NAMALWA (cell line): ENCODE data around the gene CCL4.
"Not testable (repeated sequence)": the region's sequence is repeated elsewhere in the genome, so short reads cannot be mapped to it uniquely, and the experiment has no call there.

Source experiments
- DNase-seq: peaks from one replicate; pipeline ENCODE4 v3.0.0-alpha.2; 2015; ENCODE audit warnings: low spot score

CCL4 gene

DNA sequence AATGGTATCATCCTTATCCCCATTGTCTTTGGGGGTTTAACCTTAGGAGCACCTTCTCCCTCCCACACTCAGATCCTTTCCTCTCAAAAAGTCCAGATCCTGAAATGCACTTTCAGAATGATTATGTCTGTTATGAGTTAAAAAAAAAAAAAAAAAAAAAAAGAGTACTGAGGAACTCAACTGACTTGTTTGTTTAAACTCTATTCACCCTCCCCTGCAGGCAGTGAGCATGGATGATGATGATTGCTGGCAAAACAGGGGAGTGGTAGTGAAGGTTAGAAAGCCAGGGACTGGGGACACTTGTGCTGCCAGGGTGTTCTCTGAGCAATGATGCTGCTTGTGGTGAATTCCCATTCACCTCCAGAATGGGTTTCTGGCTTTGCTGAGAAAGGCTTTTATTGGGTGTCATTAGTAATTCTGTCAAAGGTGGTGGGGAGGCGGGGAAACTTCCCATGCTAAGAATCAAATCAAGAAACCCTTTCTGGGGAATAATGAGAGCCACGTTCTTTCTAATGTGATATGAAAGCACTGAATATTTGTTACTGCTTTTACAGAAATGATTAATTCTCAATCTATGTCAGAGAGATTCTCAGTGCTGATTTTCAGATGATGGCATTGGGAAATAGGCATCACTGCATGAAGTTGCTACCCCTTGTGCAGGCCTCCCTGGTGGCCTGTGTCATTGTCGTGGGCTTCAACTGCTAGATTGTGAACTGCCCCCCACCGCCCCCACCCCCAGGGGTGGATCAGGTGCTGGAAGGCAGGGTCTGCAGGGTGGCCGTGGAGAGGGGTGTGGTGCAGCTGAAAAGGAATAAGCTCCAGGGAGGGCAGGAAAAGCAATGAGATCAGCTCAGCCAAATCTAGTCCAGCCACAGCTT lies 14.1 kb downstream of the CCL4 start:
- no peak for DNase-seq

DNA sequence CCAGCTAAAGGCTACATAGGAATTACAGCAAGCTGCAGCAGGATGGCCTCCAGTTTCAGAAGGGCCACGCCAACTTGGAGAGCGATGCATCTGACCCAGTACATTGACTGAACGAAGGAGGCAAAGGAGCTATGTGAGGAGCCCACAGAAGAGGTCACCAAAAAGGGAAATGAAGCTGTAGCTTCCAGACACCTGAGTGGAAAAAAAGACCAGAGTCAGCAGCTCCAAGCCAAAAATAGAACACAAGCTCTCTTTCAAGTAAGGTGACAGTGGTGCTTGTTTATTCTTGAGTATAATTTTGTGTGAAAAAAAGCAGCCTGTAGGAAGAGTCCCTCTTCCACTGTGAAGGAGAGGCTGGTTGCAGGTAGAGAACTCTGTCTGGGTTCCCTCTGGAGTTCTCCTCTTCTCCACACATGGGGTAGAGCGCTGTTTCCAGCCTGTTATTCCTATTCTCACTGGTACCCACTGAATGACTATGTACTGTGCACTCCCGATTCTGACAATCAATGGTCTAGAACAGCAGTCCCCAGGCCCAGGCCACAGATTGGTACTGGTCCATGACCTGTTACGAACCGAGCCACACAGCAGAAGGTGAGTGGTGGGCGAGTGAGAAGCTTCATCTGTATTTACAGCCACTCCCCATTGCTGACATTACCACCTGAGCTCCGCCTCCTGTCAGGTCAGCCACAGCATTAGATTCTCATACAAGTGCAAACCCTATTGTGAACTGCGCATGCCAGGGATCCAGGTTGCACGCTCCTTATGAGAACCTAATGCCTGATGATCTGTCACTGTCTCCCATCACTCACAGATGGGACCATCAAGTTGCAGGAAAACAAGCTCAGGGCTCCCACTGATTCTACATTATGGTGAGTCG lies 15.1 kb downstream of the CCL4 start:
- no peak for DNase-seq

DNA sequence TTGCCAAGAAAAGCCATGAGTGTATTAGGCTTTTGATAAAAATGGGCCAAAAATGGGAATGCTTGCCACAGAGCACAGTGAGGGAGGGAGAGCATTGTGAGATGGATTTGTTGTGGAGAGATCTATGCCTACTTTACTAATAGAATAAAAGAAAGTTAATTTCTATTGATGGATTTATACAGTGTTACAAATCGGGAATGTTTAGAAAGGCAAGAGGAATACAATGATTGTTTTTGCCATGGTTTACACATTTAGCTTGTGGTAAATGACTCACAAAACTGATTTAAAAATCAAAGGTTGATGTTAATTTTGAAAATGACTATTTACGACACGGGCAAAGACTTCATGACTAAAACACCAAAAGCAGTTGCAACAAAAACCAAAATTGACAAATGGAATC lies 16.6 kb downstream of the CCL4 start:
- no peak for DNase-seq

DNA sequence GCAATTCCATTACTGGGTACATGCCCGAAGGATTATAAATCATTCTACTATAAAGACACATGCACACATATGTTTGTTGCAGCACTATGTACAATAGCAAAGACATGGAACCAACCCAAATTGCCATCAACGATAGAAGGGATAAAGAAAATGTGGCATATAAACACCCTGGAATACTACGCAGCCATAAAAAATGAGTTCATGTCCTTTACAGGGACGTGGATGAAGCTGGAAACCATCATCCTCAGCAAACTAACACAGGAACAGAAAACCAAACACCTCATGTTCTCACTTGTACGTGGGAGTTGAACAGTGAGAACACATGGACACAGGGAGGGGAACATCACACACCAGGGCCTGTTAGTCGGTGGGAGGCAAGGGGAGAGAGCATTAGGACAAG lies 17.5 kb downstream of the CCL4 start:
- DNase-seq = not testable (repeated sequence)

DNA sequence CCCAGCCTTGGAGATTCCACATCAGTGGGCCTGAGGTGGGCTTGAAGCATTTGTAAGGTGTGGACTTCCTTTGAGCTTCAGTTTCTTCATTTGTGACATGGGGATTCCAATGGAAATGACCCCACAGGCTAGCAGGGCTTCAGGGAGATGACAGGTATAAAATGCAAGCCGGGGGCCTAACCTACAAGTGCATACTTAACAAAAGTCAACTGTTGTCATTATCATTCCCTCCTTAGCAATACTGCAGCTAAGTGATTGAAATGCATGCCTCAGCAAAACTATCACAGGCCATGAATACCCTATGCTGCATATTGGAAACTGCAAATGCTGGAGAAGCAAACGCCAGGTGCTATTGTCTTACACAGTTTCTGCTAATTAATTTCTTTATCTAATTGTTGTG lies 19.8 kb downstream of the CCL4 start:
- no peak for DNase-seq

DNA sequence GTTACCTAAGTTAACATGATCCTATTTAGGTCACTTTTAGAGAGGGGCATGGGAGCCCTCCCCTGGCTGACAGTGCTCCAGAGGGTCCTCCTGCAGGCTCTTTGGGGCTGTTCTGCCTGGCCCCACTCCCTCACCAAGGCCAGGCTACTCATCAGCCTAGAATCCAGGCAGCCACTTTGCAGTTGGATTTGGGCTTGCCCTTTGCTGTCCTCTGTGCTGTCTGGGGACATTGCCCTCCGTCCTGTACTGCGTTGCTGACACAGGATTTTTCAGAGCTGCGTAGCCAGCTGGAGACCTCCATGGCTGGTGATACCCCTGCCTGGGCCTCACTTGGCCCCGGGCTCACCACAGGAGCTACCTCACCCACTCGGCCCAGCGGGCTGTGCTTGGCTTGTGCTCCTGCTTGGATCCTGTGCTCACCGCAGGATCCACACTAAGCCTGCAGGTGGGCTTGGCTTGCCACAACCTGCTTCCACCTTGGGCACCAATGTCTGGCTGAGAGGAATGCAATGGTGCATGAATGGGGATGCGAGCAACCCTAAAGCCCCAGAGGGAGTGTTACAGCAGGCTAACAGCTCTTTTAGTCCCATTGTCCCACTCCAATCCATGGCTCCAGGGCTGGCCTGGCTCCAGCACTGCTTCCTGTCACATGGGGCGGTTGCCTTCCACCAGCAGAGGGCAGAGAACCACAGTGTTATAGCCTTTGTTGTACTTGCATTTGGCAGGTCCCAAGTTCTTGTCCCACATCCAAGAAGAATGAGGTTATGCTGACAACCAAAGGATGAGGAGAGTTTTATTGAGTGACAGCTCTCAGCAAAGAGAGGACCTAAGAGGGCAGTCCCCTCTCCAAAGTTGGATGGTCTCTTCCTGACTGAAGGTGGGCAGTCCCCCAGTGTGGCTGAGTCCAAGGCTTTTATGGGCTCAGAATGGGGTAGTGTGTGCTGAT lies 21.5 kb downstream of the CCL4 start:
- DNase-seq = peak; percentile 59

DNA sequence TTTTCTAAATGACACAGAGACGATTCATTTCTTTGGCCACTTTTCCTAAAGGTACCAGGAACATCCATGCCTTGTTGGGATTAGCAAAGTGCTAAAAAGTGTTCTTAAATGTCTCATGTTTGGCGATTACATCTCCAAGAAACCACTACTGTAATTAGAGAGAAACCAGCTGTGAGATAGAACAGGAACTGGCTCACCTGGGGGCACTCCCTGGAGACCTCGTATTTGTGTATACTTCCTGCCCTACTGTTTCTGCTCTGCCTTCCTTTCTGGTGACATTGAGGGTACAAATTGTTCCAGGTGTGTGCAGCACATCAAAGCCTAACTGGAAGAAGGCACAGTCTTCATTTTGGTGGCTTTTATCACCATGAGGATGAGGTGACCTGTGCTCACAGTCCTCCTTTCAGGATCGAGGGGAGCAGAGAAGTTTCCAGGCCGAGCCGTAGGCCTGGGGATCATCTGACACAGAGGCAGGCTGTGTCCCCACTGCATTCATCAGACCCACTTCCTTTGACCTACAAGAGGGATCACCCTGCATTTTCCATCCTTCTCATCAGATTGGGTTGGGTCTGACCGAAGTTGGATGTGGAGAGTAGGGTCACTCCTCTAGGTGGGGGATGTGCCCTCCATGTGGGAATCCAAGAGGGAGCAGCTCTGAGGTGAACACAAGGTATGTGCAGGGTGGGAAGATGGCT lies 23.7 kb downstream of the CCL4 start:
- peak; percentile 46 for DNase-seq

DNA sequence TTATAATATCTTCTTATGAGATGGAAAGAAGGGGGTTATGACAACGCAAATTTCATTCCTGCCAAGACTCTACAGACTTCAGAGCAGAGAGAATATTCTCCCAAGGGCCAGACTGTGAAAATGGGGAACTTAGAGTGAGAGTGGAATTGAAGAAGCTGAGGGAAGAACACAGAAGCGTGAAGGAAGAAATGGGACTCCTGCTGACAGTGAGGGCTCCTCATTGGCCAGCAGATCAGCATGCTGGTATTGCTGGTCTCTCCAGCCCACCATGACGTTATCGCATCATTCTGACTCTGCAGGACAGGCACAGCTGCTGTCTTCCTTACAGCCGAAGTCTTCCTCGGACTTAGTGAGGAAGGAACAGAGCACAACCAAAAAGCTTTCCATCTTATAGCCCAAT lies 24.3 kb downstream of the CCL4 start:
- no peak for DNase-seq

DNA sequence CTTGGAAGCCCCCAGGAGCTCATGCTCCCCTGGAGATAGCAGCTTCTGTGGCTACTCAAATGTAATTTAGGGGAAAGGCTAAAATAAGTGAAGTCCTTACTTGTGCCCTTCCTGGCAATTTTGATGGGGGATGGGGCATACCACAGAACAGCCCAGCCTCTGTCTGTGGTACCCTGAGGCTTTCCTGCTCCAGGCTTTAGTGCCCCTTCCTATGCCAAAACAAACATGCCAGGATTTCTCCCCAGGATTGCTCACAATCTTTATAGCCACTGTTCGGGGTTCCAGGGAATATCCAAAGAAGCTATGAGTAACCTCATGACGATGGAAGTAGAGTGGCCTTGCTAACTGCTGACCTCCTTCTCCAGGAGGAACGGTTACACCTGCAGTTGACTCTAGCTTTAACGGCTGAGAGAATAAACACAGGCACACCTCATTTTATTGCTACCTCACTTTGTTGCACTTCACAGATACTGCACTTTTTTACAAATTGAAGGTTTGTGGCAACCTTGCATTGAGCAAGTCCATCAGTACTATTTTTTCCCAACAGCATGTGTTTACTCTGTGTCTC lies 24.9 kb downstream of the CCL4 start:
- DNase-seq = no peak

DNA sequence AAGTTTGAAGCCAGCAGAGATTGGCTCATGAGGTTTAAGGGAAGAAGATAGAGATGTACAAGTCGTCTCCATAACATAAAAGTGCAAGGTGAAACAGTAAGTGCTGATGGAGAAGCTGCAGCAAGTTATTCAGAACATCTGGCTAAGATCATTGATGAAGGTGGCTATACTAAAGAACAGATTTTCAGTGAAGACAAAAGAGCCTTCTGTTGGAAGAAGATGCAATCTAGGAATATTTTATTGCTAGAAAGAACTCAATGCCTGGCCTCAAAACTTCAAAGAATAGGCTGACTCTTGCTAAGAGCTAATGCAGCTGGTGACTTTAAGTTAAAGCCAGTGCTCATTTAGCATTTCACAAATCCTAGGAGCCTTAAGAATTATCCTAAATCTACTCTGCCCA lies 26.0 kb downstream of the CCL4 start:
- no peak for DNase-seq

DNA sequence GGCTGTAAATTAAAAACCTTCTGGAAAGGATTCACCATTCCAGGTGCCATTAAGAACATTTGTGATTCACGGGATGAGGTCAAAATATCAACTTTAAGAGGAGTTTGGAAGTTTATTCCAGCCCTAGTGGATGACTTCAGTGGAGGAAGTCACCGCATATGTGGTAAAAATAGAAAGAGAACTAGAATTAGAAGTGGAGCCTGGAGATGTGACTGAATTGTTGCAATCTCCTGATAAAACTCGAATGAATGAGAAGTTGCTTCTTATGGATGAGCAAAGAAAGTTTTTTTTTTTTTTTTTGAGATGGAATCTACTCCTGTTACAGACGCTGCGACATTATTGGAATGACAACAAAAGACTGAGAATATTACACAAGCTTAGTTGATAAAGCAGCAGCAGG lies 26.7 kb downstream of the CCL4 start:
- DNase-seq = no peak

DNA sequence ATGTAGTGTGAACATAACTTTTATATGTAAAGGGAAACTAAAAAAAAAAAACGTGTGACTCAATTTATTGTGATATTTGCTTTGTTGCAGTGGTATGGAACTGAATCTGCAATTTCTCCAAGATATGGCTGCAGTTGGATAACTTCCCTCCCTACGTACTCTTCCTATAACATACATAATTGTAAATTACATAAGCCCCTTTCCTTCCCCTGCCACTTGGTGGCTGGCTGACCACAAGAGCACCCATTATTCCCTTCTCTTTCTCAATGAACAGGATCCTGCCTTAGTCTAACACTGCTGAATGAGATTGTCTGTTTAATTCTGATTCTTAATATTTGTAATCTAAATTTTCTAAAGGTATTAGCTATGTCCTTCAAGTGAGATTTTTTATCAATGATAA lies 27.8 kb downstream of the CCL4 start:
- DNase-seq = no peak

DNA sequence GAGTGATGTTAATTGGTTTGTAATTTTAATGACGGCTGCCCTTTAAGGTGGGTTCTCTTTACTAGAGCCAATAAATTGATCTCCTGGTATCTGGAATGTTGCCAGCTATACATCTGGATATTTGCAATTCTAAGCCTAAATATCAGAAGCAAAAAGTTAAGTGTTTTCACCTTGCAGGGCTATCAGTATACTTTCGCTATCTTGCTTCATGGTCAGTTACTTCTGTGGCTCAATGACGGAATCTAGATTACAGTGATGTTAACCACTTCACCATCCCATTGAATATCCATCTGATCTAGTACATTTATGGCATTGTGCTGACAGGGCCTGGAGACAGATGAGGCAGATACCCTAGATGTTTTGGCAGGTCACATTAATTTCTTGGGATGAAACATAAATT lies 28.3 kb downstream of the CCL4 start:
- no peak for DNase-seq

DNA sequence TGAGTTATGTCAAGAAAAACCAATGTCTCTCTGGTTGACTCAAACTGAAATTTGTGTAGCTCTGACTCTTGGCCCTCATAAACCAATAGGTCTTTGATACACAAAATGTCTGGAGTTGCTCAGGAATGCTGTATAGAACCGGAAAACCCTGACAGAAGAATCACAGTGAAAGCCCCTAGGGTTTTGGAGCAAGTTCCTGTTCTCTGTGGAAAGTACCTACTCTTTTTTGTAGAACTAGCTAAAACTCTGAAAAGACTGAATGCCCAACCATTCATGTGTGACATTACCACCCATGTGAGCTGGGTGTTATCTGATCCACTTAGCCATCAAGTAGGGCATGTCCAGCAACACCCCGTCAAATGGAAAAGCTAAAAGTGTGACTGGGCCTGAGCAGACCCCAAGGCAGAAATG lies 28.8 kb downstream of the CCL4 start:
- peak; percentile 40 for DNase-seq

DNA sequence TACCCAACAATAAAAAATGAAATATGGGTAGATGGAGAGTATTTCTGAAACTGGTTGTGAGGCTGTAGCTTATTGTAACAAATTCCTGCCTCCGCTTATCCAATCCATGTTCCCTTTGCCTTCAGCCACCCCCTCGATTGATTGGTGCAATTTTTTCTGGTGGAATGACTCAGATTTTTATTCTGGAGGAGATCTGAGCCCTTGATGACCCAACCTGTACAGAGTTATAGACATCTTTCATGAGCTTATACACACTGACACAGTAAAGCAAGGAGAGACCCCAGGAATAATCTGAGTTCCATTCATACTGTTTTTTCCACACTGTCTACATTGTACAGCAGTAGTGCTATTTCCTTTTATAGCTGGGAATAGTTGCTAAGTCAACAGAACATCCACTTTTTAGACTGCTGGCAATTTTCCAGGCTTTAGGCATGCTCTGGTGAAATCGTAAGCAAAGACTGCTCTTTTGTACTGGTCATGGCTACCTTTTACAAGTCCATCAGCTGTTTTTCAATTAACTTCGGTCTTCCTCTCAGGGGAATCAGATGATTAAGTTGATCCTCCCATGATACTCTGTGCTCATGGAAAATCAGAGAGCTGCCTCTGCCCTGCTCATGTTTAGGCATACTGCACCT lies 30.1 kb downstream of the CCL4 start:
- no peak for DNase-seq

DNA sequence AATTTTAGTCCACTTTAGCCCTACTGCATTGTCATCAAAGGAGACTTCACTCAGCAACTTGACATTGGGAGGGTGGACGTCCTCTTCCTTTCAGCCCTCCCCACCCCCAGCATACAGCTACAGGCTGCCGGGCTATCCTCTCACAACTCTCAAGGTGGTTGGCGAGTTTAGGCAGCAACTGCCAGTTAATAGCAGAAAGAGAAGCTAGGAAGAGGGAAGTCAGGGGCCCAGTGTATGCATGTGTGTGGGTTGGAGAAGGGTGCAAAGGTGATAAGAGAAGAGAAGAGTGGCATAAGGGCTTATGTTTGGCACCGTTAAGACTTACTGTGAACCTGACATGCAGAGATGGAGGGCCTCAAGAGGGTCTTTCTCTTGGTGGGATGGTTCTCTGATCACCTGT lies 31.8 kb downstream of the CCL4 start:
- DNase-seq = no peak

DNA sequence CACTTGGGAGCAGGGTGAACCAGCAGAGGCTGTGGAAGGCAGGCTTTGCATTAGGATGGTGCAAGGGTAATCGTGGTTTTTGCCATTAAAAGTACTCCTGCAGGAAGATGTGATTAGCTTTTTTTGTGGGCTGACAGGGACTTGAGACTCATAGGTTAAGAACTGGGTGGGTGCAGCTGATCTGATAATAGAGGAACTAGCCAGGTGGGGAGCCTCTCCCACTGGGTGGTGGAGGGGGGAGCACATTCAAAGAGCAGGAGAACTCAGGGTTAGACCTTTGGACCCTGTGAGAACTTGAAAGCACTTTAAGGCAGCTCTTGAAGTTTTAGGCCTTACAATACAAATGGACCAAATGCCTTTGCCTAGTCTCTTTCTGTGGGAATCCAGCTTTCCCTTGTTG lies 32.4 kb downstream of the CCL4 start:
- DNase-seq = no peak

DNA sequence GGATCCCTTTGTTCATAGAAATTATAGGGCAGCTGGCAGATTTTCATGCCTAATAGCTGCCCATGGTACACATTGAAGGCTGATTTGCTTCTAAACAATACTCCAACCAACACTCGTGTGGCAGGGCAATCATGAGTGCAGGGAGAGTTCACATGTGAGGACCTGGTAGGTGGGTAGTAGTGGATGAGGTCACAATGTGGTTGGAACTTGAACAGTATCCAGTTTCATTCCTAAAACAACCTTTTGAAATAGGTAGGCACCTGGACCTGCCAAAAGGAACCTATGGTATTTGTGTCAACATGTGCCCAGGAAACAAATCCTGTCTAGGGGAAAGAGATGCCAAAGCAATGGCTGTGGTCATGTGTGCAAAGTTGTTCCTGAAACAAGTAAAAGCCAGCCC lies 32.8 kb downstream of the CCL4 start:
- DNase-seq = no peak

DNA sequence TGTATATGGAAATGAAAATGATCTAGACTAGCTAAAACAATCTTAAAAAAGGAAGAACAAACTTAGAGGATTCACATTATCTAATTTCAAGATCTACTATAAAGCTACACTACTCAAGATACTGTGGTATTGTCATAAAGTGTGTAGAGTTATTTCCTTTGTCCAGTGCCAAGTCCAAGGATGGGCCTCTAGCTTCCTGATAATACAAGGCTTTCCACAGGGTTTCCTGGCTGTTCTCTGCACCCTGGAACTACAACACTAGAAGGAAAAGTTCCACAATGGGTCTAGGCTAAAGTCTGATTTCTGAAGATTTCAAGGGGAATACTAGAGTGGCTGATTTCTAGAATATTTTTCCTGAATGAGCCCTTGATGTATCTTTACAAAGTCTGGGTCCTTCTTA lies 38.6 kb downstream of the CCL4 start:
- no peak for DNase-seq

DNA sequence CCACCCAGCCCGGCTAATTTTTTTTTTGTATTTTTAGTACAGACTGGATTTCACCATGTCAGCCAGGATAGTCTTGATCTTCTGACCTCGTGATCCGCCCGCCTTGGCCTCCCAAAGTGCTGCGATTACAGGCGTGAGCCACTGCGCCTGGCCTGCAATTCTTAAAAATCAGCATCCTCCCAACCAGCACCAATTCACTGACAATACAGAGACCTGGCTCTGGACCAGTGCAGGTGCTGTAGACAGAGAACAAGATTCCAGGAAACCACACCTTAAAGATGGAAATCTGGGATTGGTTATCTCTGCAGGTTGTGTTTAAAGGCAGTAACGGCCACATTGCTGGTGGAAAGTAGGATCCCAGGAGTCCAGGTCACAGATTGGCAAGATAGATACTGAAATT lies 39.2 kb downstream of the CCL4 start:
- DNase-seq = no peak

DNA sequence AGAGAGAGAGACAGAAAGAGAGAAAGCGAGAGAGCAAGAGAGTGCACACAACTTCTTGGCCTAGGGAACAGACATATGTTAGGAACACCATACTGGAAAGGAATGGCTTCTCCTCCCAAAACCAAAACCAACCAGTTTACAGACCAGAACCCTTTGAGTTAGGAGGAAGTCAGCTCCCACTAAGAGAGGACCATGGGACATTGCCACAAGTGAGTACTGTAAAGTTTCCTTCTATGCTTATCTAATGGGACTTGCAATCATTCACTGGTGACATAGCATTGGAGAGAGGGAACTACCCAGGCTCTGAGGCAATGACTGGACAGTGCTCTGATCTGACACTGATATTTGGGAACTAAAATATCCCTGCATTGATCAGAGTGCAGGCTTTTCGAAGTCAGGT lies 40.4 kb downstream of the CCL4 start:
- no peak for DNase-seq
